Liver (tissue), 9 donors: ENCODE data around the gene CDC42BPG. TPM values are rescaled to one million over a fixed set of nuclear protein-coding genes. Genes with fewer than 3 reads are reported as not detected.

Experiments
- DNase-seq: peaks from one replicate; pipeline ENCODE4 v3.0.0-alpha.2; 2017; ENCODE audit warnings: low spot score
- H3K27ac ChIP-seq, 2 donors: one replicate each; pipeline ENCODE4 v1.7.0; 2013; ENCODE audit warnings: inconsistent platforms in 2 of 2, low read length in 2 of 2, control low read depth in 1 of 2, low read depth in 1 of 2, mild to moderate bottlenecking in 1 of 2
- H3K27me3 ChIP-seq, 4 donors: one replicate each; pipeline versions ENCODE4 v1.6.1 to v1.7.0; 2013; ENCODE audit warnings: low read length in 3 of 4, inconsistent platforms in 1 of 4, mild to moderate bottlenecking in 1 of 4, moderate library complexity in 1 of 4; ENCODE audit not compliant: control insufficient read depth in 4 of 4, insufficient read depth in 4 of 4
- H3K36me3 ChIP-seq, 4 donors: one replicate each; pipeline versions ENCODE4 v1.6.1 to v1.7.0; 2013; ENCODE audit warnings: low read length in 3 of 4, mild to moderate bottlenecking in 3 of 4, low read depth in 1 of 4, moderate library complexity in 1 of 4; ENCODE audit not compliant: control insufficient read depth in 4 of 4, insufficient read depth in 3 of 4
- H3K4me1 ChIP-seq, 4 donors: one replicate each; pipeline versions ENCODE4 v1.6.1 to v1.7.0; 2013; ENCODE audit warnings: low read length in 3 of 4, mild to moderate bottlenecking in 3 of 4, moderate library complexity in 1 of 4; ENCODE audit not compliant: control insufficient read depth in 4 of 4, insufficient read depth in 4 of 4
- H3K4me3 ChIP-seq, 3 donors: one replicate each; pipeline versions ENCODE4 v1.6.1 to v1.7.0; 2013; ENCODE audit warnings: low read length in 3 of 3, control low read depth in 1 of 3, low read depth in 1 of 3, mild to moderate bottlenecking in 1 of 3
- H3K9ac ChIP-seq, 2 donors: one replicate each; pipeline ENCODE4 v1.7.0; 2013; ENCODE audit warnings: low read length in 2 of 2, mild to moderate bottlenecking in 2 of 2, moderate library complexity in 2 of 2, control low read depth in 1 of 2, low read depth in 1 of 2
- H3K9me3 ChIP-seq, 4 donors: one replicate each; pipeline versions ENCODE4 v1.6.1 to v1.7.0; 2013; ENCODE audit warnings: low read length in 3 of 4; ENCODE audit not compliant: control insufficient read depth in 4 of 4
- ATF3 ChIP-seq: IDR thresholded peaks from 2 replicates; pipeline ENCODE4 v1.6.1; 2016; ENCODE audit warnings: antibody characterized with exemption
- EGR1 ChIP-seq, 2 donors: IDR thresholded peaks; 2 replicates each; pipeline ENCODE4 v1.6.1; 2016 to 2018; ENCODE audit warnings: antibody characterized with exemption in 2 of 2, low read depth in 2 of 2
- FOXA2 ChIP-seq: IDR thresholded peaks from 2 replicates; pipeline ENCODE4 v1.6.1; 2016; ENCODE audit warnings: antibody characterized with exemption
- GABPA ChIP-seq, 2 donors: IDR thresholded peaks in 1 of 2; conservative IDR thresholded peaks in 1 of 2; 2 replicates each; pipeline ENCODE4 v1.6.1; 2016; ENCODE audit warnings: antibody characterized with exemption in 2 of 2, mild to moderate bottlenecking in 1 of 2, moderate library complexity in 1 of 2
- JUND ChIP-seq, 2 donors: IDR thresholded peaks; 2 replicates each; pipeline ENCODE4 v1.6.1; 2016; ENCODE audit warnings: antibody characterized with exemption in 2 of 2
- NR2F2 ChIP-seq: IDR thresholded peaks from 2 replicates; pipeline ENCODE4 v1.6.1; 2016; ENCODE audit warnings: antibody characterized with exemption
- RAD21 ChIP-seq, 2 donors: IDR thresholded peaks; 2 replicates each; pipeline ENCODE4 v1.6.1; 2016; ENCODE audit warnings: antibody characterized with exemption in 2 of 2, mild to moderate bottlenecking in 2 of 2
- RXRA ChIP-seq, 2 donors: IDR thresholded peaks; 2 replicates each; pipeline ENCODE4 v1.6.1; 2017 to 2018; ENCODE audit warnings: antibody characterized with exemption in 2 of 2, mild to moderate bottlenecking in 1 of 2
- SP1 ChIP-seq: IDR thresholded peaks from 2 replicates; pipeline ENCODE4 v1.6.1; 2018; ENCODE audit warnings: antibody characterized with exemption, mild to moderate bottlenecking
- YY1 ChIP-seq: IDR thresholded peaks from 2 replicates; pipeline ENCODE4 v1.6.1; 2016; ENCODE audit warnings: antibody characterized with exemption, mild to moderate bottlenecking
- ZBTB33 ChIP-seq: IDR thresholded peaks from 2 replicates; pipeline ENCODE4 v1.6.1; 2016; ENCODE audit warnings: antibody characterized with exemption
- WGBS: extraction: QIAGEN DNeasy Blood & Tissue Kit; methylation state at CpG from one replicate; pipeline ENCODE4 v1.1.7; 2013; 5-methylcytosine and 5-hydroxymethylcytosine counted together
- polyA plus RNA-seq, 2 donors: library from polyadenylated mRNA; stranded (reverse) in 1 of 2; unstranded in 1 of 2; fragments of 200-250 nt in 1 of 2; fragments of >200 nt in 1 of 2; fragmentation: Nextera tagmentation in 1 of 2; extraction: Ambion mirVana in 1 of 2; gene quantifications; one replicate each; pipeline versions ENCODE4 v1.2.1 to v1.2.3, GENCODE V29; 2013 to 2015
- total RNA-seq, 2 donors: library from RNA; depleted of rRNA; stranded (reverse); fragments of >200 nt; gene quantifications; one replicate each; pipeline ENCODE4 v1.2.3, GENCODE V29; 2014
- donor health status: healthy.
- donor health status: healthy.
- donor health status: healthy.
- donor health status: healthy.
- donor health status: healthy.

CDC42BPG gene
- total and polyA plus RNA-seq, 4 donors = 0.18 to 1.2 (median 0.58) TPM

GRCh38 chr11:64852804-64853509 lies 8.5 kb upstream of the CDC42BPG start:
- Histone ChIP-seq H3K27me3 (no peaks in the 10 kb centered on the region), H3K36me3 (peaks cover 0 to 9% (median 3%) of the 10 kb centered on the region in 4 donors), H3K27ac (peak overlapping the region in 1 of 2 donors; percentile 16), H3K9ac (no peak overlapping the region), H3K4me1 (peaks cover 11 to 44% (median 32%) of the 10 kb centered on the region in 4 donors), H3K9me3 (no peaks in the 10 kb centered on the region), H3K4me3 (no peak overlapping the region)
- WGBS = 82% methylated on average over 24 of the region's 24 CpGs
- TF ChIP-seq JUND (IDR thresholded peaks at IDR 0.05) (no peak), YY1 (no peak), ATF3 (no peak), SP1 (no peak), NR2F2 (no peak), GABPA (IDR thresholded peaks at IDR 0.05 in 1 of 2, conservative IDR thresholded peaks at IDR 0.05 in 1 of 2) (no peak), EGR1 (IDR thresholded peaks at IDR 0.05; ENCODE audit: low read depth in 2 of 2) (no peak), ZBTB33 (no peak), RXRA (IDR thresholded peaks at IDR 0.05) (no peak), RAD21 (IDR thresholded peaks at IDR 0.05) (no peak), FOXA2 (no peak)
- no peak for DNase-seq

- no peaks in the 10 kb centered on the region for H3K27me3 ChIP-seq
- H3K36me3 ChIP-seq = peaks cover 0 to 9% (median 3%) of the 10 kb centered on the region in 4 donors
- WGBS = 86% methylated on average over 8 of the region's 8 CpGs
- no peak overlapping the region for H3K4me3 ChIP-seq
- peaks cover 12 to 43% (median 34%) of the 10 kb centered on the region in 4 donors for H3K4me1 ChIP-seq
- no peak for DNase-seq
- no peak overlapping the region for H3K27ac ChIP-seq
- H3K9me3 ChIP-seq = no peaks in the 10 kb centered on the region
- no peak overlapping the region for H3K9ac ChIP-seq
- TF ChIP-seq RXRA (IDR thresholded peaks at IDR 0.05) = no peak
Observed at GRCh38 chr11:64851831-64852351, 7.4 kb upstream of the CDC42BPG start.

GRCh38 chr11:64850979-64851567 lies 6.6 kb upstream of the CDC42BPG start:
- H3K4me1 ChIP-seq = peaks cover 12 to 38% (median 30%) of the 10 kb centered on the region in 4 donors
- peak overlapping the region in 1 of 2 donors; percentile 14 for H3K27ac ChIP-seq
- no peak overlapping the region for H3K4me3 ChIP-seq
- TF ChIP-seq YY1 = no peak
- TF ChIP-seq NR2F2 = no peak
- no peak for DNase-seq
- 75% methylated on average over 13 of the region's 13 CpGs for WGBS
- peaks cover 0 to 9% (median 3%) of the 10 kb centered on the region in 4 donors for H3K36me3 ChIP-seq
- no peak overlapping the region for H3K9ac ChIP-seq
- no peaks in the 10 kb centered on the region for H3K9me3 ChIP-seq
- no peaks in the 10 kb centered on the region for H3K27me3 ChIP-seq
